Fibroblast of pulmonary artery (primary cell): ENCODE data around the gene NKD1.
A peak's percentile ranks its signal among the peaks of the same experiment; 100 is the strongest.

ENCODE experiments used
- DNase-seq: peaks from one replicate; pipeline ENCODE4 v3.0.0-alpha.2; 2010; ENCODE audit warnings: low read depth
- H3K4me3 ChIP-seq: replicated peaks from 2 replicates; pipeline ENCODE4 v1.5.1; 2011; ENCODE audit warnings: low read depth, mild to moderate bottlenecking, control low read depth, low read length, moderate library complexity
- CTCF ChIP-seq: IDR thresholded peaks from 2 replicates; pipeline ENCODE4 v1.5.1; 2011; ENCODE audit warnings: mild to moderate bottlenecking, control low read depth, low read length, inconsistent platforms; ENCODE audit errors: missing control alignments

Gene NKD1

GRCh38 chr16:50603206-50604064 is 55.2 kb downstream of the NKD1 start:
- DNase-seq: peak; percentile 31
- H3K4me3 ChIP-seq: no peak overlapping the region
- no peak for TF ChIP-seq CTCF

GRCh38 chr16:50604065-50604418 is 55.8 kb downstream of the NKD1 start:
- no peak for DNase-seq
- no peak overlapping the region for H3K4me3 ChIP-seq
- TF ChIP-seq CTCF: no peak

GRCh38 chr16:50604610-50605009 is 56.4 kb downstream of the NKD1 start:
- no peak overlapping the region for H3K4me3 ChIP-seq
- no peak for DNase-seq
- TF ChIP-seq CTCF: no peak

- TF ChIP-seq CTCF: no peak
- no peak overlapping the region for H3K4me3 ChIP-seq
- DNase-seq: no peak
Observed at GRCh38 chr16:50605733-50606430, 57.7 kb downstream of the NKD1 start.

GRCh38 chr16:50606431-50607050 is 58.3 kb downstream of the NKD1 start:
- TF ChIP-seq CTCF: no peak
- no peak overlapping the region for H3K4me3 ChIP-seq
- DNase-seq: no peak

GRCh38 chr16:50607051-50607431 is 58.8 kb downstream of the NKD1 start:
- TF ChIP-seq CTCF: no peak
- H3K4me3 ChIP-seq: no peak overlapping the region
- DNase-seq: no peak
